NOMO-1 (cell line): ENCODE measurements around the gene ANKRA2.

Experiments
- DNase-seq, 2 experiments: peaks; one replicate each; lab custom pipeline; 2025; ENCODE audit not compliant: unreplicated experiment in 2 of 2; lab: John Stamatoyannopoulos, UW

ANKRA2 gene

GRCh38 chr5:73507062-73507461, 58.4 kb downstream of the ANKRA2 start:
- no peak for DNase-seq

DNA sequence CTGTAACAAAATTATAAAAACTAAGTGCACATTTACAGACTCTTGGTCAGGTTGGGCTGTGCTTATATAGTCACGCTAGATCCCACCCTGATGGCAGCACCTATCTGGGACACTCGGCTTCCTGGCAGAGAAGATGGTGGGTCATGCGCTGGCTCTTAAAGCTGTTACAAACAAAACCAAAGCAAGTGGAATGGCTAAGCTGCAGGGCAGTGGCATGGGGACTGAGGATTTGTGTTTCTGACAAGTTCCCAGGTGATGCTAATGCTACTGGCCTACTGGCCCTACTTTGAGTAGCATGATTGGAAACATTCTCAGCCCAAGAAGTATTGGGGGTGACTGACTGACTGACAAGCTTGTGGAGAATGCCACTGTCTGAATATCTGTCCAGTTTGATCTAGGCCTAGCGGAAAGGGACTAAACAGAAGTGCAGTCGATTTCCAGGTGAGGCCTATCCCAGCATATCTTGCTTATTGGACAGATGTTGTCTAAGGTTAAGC, 58.9 kb downstream of the ANKRA2 start:
- no peak for DNase-seq
